Fibroblast of skin of right biceps (primary cell): Measurements from ENCODE around the gene CCDC134.
A peak's percentile ranks its signal among the peaks of the same experiment; 100 is the strongest.
"Not testable (repeated sequence)": the region's sequence is repeated elsewhere in the genome, so short reads cannot be mapped to it uniquely, and the experiment has no call there.

Experiments used
- DNase-seq: peaks from one replicate; pipeline ENCODE4 v3.0.0-alpha.2; 2013

The CCDC134 gene

DNA sequence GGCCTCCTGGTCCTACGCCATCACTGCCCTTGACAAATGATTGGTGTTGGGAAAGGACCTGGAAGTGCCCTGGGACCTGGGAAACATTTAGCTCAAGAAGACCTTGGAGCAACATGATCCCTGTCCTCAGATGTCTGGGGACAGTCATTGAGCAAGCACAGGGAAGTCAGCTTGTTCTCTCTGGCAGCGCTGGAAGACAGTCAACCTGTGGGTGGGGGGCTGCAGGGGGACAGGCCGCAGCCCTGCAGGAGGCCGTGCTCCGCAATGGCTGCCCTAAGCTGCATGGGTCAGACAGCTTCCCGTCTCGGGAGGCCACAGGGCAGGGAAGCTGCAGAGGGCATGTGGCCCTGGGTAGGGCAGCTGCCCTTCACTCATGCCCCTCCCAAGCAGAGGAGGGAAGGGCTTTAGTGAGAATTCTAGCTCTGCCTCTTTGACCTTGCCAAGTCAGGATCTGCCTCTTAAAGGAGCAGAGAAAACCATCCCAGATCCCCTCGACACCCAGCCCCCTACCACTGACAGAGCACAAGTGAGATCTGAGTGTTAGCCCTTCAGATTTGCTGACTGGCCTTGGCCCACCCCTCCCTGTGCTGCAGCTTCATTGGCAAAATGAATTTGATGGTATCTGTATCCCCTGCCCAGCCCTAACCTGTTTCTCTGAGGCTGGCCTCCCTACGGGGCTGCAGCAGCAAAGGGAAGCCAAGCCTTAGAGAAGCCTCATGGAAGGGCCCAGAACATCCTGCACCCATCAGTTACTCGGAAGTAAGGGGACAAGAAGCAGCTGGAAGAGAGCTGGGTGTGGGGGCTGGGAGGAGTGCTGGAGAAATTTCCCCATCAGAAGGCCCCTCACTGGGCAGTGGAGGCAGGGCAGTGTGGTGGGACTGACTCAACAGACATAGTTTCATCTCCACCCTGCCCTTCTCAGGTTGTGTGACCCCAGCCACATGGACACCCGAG, 26.2 kb downstream of the CCDC134 start:
- no peak for DNase-seq

DNA sequence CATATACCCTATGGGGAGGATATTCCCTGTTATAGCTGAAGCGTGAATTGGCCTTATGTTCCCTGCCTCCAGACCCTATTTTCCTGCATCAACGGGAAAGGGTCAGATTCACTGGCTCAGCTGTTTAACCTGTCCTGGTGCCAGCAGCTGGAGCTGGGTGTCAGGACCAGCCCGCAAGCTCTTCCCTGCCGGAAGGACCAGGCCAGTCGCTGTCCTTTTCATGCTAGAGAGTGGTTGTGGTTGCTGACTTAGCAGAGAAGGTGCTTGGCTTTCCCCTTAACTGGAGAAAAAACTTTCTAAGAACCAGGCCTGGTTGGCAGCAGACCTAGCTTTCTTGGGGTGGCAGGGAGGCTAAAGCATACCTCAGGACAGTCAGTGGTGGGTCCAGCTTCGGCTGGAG, 27.2 kb downstream of the CCDC134 start:
- DNase-seq, result no peak

DNA sequence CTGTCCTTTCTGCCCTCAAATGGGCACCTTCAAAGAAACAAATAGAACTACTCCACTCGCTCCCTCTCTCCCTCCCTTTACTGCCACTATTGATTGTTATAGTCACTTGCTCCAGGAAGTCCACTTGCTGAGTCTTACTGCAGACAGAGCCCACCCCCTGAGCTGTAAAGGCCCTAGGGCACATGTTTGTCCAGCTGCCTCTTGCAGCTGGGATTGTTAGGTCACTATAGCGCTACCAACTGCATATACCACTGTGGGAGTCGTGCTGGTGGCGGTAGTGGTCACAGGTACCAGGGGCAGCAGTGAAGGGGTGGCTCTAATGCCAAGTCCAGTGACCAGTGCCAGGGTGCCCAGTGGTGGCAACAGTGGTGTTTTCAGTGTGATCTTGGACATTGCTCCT, 28.0 kb downstream of the CCDC134 start:
- DNase-seq, result no peak

DNA sequence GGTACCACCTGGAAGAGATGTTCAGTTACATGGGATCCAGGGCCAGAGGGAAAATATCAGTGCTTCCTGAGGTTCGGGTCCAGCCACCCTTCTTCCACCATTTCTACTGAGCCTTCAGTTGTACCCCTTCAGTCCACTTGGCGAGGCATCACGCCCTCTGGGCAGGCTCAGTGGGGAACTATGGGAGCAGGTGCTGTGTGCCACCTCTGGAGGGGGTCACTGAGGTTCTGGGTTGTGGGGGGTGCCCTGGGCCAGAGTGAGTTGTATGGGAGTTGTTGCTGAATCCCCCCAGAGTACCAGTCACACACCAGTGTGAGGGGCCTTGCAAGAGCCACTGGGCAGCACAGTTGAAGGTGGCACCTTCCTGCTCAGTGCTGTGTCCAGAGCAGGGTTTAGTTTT, 29.7 kb downstream of the CCDC134 start:
- no peak for DNase-seq

DNA sequence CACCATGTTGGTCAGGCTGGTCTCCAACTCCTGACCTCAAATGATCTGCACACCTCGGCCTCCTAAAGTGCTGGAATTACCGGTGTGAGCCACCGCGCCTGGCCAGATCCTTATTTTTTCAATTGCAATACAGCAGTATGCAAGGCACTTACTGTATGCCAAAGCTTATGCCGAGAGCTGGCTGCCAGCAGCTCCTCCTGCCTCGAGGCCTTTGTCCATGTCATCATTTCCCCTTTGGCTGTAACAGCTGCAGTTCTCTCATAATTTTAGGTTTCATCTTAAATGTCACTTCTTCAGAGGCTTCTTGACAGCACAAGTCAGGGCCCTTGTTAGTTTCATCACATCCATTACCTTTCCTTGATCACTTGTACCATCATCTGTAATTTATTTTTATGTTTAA, 30.9 kb downstream of the CCDC134 start:
- DNase-seq, result no peak

DNA sequence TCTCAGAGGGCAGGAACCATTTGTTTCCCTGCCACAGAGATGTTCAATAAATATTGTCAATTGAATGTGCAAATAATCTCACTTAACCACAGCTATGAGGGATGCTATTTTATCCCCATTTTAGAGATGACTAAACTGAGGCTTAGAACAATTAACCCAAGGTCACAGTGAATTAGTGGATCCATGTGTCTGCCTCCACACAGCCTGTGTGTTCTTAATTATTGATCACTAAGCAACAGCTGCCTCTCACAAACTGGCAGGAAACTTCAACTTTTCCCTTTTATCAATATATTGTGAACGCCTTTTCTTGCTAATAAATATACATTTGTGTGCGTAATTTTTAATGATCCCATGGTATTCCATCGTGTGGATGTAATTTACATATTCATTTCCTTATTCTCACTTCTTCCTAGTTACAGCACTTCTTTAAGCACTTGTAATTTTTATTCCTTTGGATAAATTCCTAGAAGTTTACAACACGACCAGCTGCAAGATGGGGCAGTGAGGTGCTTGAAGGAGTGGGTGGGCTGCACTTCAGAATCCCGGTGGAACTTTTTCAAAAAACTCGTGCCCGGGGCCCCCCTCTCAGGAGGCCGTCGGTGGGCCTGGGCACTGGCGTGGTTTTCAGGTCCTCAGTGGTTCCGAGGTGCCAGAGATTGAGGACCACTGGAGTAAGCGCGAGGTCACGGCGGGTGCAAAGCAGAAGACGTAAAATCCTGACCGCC, 31.5 kb downstream of the CCDC134 start:
- DNase-seq, result peak; percentile 23

DNA sequence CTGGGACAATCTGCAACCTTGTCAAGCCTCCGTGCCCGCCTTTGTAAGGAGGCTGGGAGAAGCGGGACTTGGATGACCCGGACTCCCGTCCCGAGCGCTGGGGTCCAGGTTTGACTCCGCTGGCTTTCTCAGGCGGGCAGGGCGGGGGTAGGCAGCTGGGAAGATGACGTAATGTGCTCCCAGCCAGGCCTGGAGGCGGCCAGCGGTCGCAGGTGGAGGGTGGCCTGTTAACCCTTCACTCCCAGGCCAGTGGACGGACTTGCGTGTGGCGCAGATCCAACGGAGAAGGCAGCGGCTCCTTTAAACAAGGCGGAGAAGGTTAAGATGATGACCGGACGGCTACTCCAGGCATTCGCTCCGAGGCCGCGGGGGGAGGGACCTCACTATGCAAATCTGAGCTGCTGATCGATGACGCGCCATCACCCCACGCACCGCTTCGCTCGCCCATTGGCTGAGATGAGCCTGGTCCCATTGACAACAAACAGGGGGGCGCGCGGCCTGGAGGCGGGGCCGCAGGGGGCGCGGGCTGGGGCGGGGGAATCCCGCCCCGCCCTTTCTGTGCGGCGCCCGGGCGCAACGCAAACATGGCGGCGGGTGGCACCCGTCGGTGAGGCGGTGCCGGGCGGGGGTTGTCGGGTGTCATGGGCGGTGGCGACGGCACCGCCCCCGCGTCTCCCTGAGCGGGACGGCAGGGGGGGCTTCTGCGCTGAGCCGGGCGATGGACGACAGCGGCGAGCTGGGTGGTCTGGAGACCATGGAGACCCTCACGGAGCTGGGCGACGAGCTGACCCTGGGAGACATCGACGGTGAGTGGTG, 32.3 kb downstream of the CCDC134 start, which contains the start of gene SREBF2:
Gene SREBF2, plus strand, starts transcription at position 553 of the 816 bp plus-strand sequence. Its CDS starts 166 bp downstream, at position 719.
- DNase-seq, result peak; percentile 99

DNA sequence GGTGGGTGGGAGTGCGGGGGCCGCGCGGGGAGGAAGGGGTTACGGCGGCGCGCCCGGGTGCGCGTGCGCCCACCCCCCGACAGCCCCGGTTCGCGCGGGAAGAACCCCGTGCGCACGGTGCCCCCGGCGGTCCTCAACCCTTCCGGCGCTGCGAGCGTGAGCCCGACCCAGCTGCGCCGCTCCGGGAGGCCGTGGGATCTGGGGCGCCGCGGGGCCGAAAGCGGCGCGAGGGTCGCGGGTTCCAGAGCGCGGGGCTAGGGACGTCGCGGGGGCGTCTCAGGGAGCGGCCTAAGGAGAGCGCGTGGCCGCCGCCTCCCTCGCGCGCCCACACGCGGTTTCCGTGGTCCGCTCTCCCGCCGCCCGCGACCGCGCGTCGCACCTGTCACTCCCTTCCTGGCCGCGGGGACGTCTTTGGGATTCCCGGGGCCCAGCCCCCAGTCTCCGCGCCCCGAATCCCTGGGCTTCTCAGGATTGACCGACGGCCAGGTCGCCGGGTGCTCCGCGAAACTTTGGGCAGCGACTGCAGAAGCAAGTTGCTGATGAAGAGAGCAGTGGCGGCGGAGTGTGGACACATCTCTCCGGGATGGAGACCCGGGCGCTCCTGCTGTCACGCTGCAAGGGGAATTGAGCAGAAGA, 33.0 kb downstream of the CCDC134 start:
- DNase-seq, result peak; percentile 17

DNA sequence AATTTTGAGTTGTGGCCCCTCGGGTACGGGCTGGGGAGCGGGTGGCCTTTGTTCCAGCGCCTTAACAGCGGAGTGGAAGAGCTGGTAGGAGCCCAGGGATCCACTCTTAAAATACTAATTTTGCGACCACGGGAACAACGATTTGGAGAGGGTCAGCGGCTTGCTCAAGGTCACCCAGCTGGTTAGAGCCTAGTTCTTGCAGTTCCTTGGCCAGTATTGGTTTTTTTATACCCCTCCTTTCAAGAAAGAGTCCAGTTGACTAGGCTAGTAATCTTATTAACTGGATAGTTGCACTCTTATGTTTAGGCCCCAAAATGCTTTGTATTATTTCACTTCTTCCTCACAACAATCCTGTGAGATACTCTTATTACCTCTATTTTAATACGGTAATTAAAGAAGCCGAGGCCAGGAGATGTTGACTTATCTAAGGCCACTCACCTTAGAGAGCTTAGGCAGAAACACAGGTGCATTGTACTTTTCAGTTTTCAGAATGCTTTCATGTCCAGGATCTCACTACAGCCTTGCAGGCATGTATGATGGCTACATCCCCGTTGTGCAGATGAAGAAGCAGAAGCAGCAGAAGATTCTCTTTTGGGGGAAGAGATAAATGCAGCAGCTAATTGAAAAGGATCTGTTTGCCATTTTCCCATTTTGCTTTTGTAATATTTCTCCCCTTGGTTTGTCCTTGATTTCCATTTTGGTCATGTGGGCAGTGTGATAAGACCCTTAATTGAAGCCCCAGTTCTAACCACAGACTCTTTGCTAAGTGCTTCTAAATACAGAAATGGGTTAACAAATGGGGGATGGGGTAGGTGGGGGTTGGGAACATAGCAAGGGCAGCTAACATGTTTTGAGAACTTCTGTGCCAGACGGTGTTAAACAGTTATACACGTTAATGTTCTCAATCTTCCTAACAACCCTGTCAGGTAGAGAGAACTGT, 33.8 kb downstream of the CCDC134 start:
- no peak for DNase-seq

DNA sequence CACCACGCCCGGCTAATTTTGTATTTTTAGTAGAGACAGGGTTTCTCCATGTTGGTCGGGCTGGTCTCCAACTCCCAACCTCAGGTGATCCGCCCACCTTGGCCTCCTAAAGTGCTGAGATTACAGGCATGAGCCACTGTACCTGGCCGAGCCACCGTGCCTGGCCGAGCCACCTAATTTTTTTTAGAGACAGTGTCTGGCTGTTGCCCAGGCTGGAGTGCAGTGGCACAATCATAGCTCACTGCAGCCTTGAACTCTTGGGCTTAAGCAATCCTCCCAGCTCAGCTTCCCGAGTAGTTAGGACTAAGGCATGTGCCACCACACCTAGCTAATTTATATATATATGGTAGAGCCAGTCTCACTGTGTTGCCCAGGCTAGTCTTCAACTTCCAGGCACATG, 35.0 kb downstream of the CCDC134 start:
- DNase-seq, result not testable (repeated sequence)

DNA sequence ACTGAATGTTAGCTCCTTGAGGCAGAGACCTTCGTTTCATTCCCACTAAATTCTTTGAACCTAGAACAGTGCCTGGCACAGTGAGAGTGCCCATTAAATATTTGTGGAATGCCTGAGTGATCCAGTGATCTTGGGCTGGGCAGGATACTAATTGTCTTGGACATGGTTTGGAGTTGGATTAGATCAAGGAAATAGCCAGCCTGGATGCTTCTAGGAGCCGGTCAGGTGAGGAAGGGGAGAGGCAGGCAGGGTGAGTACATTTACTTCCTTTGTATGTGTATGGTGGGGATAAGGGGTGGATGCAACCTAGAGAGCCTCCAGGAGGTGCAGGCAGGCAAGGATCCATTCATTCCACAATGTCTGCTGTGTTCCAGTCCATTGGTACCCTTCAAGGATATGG, 36.1 kb downstream of the CCDC134 start:
- no peak for DNase-seq

DNA sequence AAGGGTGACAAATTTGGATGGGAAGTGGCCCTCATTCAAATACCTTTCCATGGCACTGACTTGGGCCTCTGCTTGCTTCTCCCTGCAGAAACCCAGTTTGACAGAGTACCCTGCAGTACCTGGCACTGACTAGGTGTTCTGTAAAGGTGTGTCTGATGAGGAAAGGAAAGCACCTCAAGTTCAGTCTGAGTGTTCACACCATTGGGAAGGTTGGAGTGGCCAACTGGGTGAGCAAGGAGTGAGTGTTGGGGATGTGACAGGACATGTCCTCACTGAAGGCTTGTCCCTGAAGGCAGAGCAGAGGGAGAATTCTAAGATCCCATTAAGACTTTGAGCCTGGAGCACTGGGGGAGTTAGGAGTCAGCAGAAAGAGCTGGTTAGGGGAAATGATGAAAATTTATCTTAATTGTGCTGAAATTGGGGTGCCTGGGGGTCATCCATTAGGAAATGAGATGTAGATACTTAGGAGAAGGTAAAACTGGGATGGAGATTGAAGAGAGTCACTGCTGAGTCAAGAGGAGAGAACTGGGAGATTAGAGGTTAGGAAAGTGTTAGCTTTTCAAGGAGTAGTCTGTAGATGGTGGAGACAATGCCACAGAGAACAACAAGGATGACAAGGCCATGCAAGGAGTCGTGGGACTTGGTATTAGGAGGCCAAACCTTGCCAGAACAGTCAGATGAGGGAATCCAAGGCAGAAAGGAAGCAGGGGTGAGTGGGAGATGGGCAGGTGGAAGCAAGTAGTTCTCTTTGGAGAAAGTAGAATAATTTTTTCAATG, 38.6 kb downstream of the CCDC134 start:
- DNase-seq, result no peak

DNA sequence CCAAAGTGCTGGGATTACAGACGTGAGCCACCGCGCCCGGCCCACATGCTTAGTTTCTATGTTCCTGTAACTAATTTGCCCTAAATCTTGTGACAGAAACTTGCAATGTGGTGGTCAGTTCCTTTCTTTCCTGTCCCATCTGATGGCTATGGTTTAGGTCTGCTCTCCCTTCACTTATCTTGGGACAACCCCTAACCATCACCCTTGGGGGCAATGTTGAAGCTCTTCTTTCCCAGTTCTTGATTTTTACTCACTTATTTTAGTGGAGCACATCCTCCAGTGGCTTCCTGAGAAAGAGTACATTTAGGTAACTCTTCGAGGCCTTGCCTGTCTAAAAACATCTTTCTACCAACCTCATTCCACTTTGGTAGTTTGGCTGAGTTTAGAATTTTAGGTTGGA, 39.7 kb downstream of the CCDC134 start:
- DNase-seq, result no peak

DNA sequence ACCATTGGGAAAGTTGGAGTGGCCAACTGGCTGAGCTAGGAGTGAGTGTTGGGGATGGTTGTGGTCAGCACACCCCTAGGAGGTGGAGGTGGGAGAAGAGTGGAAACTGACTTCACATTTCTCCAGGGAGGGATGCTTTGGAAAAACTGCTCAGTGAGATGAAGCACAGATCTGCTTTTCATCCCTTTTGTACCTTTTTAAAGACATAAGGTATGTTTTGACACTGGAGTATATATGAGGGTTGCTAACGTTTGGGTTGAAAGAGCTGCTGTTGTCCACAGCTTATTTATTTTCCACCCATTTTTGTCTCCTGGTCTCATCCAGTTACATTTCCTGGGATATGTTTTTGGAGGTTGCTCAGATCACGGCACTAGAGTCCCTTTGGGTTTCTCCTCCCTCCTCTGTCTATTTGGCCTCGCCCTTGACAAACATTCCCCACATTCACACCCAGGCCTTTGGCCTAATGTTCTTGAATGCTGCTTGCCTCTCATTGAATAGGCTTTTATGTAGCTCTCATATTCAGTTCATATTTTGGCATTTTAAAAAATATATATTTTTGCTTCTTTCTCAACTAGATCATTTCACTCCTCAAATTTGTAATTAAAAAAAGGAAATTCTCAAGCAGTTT, 40.7 kb downstream of the CCDC134 start:
- DNase-seq, result no peak

DNA sequence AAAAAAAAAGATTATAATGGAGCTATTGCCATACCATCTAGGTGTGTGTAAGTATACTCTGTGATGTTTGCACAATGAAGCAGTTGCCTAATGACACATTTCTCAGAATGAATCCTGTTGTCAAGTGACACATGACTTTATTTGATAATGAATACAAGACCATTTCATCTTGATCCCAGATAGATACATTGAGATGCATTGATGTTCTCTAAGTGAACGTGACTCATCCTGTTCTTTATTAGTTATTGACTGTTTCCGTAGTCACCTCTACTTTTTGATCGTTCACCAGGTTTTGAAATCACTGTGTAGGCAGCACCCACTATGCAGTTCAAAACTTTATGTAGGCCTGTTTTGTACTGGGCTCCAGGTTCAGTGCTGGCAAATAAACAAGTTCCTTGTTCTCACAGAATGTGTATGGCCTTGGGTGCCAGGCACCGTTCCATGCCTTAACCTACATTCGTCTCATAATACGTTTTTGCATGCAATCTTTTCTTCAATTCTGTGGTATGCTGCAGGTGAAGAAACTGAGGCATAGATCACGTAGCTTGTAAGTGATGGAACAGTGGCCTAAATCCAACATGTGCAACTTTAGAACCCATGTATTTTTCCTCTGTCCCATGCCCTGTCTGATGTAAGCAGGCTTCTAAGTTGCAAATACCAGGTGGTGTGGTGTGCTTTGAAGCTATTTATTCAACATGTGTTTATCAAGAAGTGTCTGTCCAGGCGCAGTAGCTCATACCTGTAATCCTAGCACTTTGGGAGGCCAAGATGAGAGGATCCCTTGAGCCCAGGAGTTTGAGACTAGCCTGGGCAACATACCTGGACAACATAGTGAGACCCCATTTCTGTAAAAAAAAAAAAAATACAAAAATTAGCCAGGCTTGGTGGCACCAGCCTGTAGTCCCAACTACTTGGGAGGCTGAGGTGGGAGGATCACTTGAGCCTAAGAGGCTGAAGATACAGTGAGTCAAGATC, 42.8 kb downstream of the CCDC134 start:
- no peak for DNase-seq

DNA sequence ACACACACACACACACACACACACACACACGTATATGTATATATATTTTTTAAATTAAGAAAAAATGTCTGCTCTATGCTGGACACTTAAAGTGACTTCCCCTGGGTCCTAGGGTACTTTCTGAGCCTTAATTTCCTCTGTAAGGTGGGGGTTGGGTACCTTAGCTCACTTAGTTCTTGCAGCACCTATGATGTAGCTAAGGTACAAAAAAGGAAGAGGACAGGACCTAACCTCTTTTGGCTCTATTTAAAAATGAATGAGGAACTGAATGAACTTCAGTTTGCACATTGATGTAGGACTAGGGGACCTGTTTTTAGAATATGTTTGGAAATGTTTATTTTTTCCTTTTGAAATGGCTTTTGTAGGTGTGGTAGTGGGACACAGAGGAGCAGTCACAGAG, 43.6 kb downstream of the CCDC134 start:
- DNase-seq, result no peak

DNA sequence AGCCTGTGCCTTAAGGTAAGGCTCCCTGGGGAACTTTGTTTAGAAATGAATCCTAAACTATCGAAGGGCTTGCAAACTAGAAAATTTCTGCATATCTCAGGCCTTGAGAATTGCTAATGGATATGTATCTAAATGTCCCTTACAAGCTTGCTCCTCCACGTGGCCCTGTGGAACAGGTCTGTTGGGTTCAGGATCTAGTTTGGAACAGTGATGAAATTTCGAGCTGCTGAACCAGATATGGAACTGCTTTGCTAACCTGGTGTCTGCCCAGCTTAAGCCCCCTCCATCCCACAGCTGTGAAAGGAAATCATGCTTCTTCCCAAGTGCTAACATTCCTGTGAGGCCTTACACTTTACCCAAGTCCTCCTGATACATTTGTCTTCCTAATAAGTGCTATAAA, 44.0 kb downstream of the CCDC134 start:
- DNase-seq, result no peak

DNA sequence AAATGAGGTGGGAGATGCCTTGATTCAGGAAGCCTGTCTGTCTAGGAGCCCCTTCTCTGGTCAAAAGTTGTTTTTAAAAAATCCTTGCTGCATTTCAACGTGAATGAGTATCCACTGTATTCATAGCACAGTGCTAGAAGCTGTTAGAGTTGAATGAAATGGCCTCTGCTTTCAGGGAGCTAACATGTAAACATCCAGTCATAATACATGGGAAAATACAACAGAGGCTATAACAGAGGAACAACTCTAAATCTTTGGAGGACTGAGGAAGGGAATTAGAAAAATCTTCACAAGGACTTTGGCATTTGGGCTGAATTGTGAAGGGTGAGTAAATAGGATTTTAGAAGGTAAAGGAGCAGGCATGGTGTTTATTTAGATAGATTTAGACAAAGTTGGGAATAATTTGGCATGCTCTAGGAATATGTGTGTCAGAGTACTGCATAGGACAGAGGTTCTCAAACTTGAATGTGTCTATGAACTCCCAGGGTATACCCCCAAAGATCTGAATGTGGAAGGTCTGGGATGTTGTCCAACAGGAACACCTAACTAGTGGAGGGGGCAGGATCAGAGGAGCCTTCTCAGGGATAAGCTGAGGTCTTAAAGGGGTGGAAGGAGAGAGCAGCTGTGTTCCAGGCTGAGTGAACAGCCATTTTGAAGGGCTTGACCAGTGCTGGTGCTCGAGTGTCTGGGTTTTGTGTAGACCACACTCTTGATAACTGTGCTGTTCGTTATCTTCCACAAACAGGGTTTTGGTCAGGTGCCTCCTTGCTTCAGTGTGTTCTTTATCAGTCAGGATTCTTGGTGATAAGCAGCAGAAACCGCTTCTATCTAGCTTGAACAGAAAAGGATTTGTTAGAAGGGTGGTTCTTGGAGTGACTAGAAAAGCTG, 45.1 kb downstream of the CCDC134 start:
- DNase-seq, result no peak
